SHP77 (cell line): ENCODE measurements around the gene PARP9.

Experiments used
- DNase-seq, 2 experiments: peaks; one replicate each; lab custom pipeline; 2025; lab: John Stamatoyannopoulos, UW

Gene PARP9

GRCh38 chr3:122484985-122485384 lies 79.1 kb downstream of the PARP9 start:
- DNase-seq: no peak

GRCh38 chr3:122481390-122481789 lies 82.7 kb downstream of the PARP9 start:
- DNase-seq: no peak
